GM10266 (cell line): ENCODE data around the gene PTPN4.

ENCODE experiments used
- DNase-seq: peaks from one replicate; pipeline ENCODE4 v3.0.0; 2012; ENCODE audit errors: extremely low spot score
- TF ChIP-seq, protein P1 (sequence below): IDR thresholded peaks from 2 replicates; pipeline ENCODE4 v1.5.1; 2012; ENCODE audit warnings: mild to moderate bottlenecking, low read depth; ENCODE audit not compliant: control insufficient read depth, insufficient read depth; ENCODE audit errors: missing control alignments

The PTPN4 gene

DNA sequence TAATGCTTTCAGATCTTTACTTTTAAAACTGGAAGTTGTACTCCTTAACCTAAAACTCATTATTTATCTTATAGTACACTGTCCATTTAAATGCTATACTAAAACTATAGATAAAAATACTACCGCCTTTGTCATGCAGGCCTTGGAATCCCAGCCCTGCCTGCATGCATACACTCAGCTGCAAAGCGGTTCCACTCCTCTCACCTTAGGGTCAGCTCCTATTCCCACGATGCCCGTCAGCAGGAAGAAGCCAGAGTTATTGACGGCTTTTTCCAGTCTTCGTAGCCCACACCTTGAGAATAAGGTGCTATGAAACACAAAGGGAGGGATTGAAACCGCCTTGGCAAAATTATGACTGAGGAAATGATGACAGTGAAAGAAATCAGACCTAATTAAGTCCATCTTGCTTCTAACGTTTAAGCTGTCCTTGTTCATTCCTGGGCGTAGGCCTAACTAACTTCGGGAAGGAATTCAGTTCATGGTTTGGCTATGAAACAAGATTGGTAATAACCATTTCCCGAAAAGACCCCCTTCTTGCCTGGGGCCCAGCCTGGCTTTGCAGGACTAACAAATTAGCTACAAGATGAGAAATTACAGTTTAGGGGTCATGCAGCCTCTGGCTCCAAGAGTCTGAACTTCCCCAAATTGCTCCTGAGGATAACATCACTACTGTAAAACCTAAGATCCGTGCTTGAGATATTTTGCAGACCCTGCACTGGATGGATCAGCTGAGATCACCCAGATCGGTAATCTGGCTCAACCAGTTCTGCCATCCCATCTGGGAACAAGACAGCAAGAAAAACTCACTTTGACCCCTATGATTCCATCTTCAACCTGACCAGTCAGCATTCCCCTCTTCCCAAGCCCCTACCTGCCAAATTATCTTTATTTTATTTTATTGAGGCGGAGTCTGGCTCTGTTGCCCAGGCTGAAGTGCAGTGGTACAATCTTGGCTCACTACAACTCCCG, 270.2 kb downstream of the PTPN4 start:
- no peak for DNase-seq
- TF ChIP-seq, protein P1, sequence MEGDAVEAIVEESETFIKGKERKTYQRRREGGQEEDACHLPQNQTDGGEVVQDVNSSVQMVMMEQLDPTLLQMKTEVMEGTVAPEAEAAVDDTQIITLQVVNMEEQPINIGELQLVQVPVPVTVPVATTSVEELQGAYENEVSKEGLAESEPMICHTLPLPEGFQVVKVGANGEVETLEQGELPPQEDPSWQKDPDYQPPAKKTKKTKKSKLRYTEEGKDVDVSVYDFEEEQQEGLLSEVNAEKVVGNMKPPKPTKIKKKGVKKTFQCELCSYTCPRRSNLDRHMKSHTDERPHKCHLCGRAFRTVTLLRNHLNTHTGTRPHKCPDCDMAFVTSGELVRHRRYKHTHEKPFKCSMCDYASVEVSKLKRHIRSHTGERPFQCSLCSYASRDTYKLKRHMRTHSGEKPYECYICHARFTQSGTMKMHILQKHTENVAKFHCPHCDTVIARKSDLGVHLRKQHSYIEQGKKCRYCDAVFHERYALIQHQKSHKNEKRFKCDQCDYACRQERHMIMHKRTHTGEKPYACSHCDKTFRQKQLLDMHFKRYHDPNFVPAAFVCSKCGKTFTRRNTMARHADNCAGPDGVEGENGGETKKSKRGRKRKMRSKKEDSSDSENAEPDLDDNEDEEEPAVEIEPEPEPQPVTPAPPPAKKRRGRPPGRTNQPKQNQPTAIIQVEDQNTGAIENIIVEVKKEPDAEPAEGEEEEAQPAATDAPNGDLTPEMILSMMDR, result no peak

DNA sequence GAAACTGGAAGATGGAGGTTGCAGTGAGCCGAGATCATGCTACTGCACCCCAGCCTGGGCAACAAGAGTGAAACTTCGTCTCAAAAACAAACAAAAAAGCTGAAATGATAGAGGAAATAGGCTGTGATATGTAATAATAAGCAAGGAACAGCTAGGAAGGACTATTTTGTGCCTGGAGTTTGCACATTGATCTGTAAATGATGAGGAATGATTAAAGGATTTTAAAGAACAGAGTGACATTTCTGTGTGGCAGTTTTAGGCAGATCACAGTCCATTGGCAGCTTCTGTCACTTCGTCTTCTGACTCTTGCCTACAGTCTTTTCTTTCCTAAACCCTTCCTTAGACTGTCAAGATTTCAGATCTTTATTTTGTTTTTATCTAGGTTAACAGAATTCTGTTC, 272.6 kb downstream of the PTPN4 start:
- DNase-seq, result no peak
- TF ChIP-seq, protein P1, result no peak
